NOMO-1 treated with dmso at 0.1 percent for 144 hours (cell line): ENCODE results near the gene HOATZ.

Experiments used
- DNase-seq: peaks from one replicate; lab custom pipeline; 2025; ENCODE audit not compliant: unreplicated experiment; lab: John Stamatoyannopoulos, UW

Gene HOATZ

GRCh38 chr11:111514216-111515031 is at the start of gene HOATZ:
Gene HOATZ, plus strand, starts transcription at chr11:111514778. Its CDS starts 7 bp downstream, at chr11:111514785.
- no peak for DNase-seq

- DNase-seq: no peak
Observed at GRCh38 chr11:111465400-111465799, 49.2 kb upstream of the HOATZ start.

- no peak for DNase-seq
Observed at GRCh38 chr11:111466615-111467014, 48.0 kb upstream of the HOATZ start.

GRCh38 chr11:111469200-111469599 is 45.4 kb upstream of the HOATZ start:
- no peak for DNase-seq

- DNase-seq: no peak
Observed at GRCh38 chr11:111472228-111472627, 42.4 kb upstream of the HOATZ start.

GRCh38 chr11:111474432-111474831 is 40.1 kb upstream of the HOATZ start:
- DNase-seq: no peak

- DNase-seq: no peak
Observed at GRCh38 chr11:111476366-111476765, 38.2 kb upstream of the HOATZ start.

GRCh38 chr11:111476956-111477355 is 37.6 kb upstream of the HOATZ start:
- DNase-seq: no peak

GRCh38 chr11:111477898-111478297 is 36.7 kb upstream of the HOATZ start:
- no peak for DNase-seq

- DNase-seq: no peak
Observed at GRCh38 chr11:111479666-111480065, 34.9 kb upstream of the HOATZ start.

GRCh38 chr11:111483431-111483830 is 31.1 kb upstream of the HOATZ start:
- no peak for DNase-seq

- DNase-seq: no peak
Observed at GRCh38 chr11:111490496-111490895, 24.1 kb upstream of the HOATZ start.

- DNase-seq: no peak
Observed at GRCh38 chr11:111494040-111494439, 20.5 kb upstream of the HOATZ start.

- no peak for DNase-seq
Observed at GRCh38 chr11:111499483-111499882, 15.1 kb upstream of the HOATZ start.

GRCh38 chr11:111500481-111500880 is 14.1 kb upstream of the HOATZ start:
- no peak for DNase-seq

- DNase-seq: no peak
Observed at GRCh38 chr11:111502611-111503010, 12.0 kb upstream of the HOATZ start.

- DNase-seq: no peak
Observed at GRCh38 chr11:111510311-111510710, 4.3 kb upstream of the HOATZ start.

- no peak for DNase-seq
Observed at GRCh38 chr11:111512296-111513239, 2.0 kb upstream of the HOATZ start, which contains the start of gene BTG4. Gene BTG4, minus strand, starts transcription at chr11:111512386. Its CDS starts 13,610 bp downstream, at chr11:111498776.

- no peak for DNase-seq
Observed at GRCh38 chr11:111513240-111513605, 1.4 kb upstream of the HOATZ start.

- no peak for DNase-seq
Observed at GRCh38 chr11:111515591-111515990, 1.0 kb downstream of the HOATZ start.

GRCh38 chr11:111518668-111519067 is 4.1 kb downstream of the HOATZ start:
- no peak for DNase-seq

- no peak for DNase-seq
Observed at GRCh38 chr11:111520560-111520959, 6.0 kb downstream of the HOATZ start.
